GOT3 (cell line): ENCODE measurements around the gene AGL.
"Not testable (repeated sequence)": the region's sequence is repeated elsewhere in the genome, so short reads cannot be mapped to it uniquely, and the experiment has no call there.

Source experiments
- DNase-seq: peaks from one replicate; lab custom pipeline; 2025; ENCODE audit warnings: mixed read lengths; lab: John Stamatoyannopoulos, UW

The AGL gene

GRCh38 chr1:99943223-99943794, 93.1 kb downstream of the AGL start:
- DNase-seq: no peak

- DNase-seq: no peak
These were observed 94.0 kb downstream of the AGL start for GRCh38 chr1:99944192-99944591.

DNA sequence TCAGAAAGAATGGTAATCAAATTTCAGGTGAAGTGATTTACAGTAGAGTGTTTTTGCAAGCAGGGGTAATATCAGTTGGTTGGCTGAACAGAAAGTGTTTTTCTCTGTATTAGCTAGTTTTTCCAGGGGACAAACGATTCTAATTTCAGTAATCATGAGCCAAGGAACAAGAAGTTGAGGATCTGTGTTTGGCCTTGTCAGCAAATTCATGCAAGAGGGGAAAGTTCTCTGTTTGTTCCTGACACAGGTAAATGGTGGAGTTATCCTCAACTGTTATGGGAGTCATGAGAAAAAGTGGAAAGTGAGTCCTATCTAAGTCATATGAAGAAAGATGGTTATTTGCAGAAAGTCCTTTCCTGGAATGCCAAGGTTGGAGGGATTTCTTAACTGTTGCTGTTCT, 95.0 kb downstream of the AGL start:
- DNase-seq: no peak

DNA sequence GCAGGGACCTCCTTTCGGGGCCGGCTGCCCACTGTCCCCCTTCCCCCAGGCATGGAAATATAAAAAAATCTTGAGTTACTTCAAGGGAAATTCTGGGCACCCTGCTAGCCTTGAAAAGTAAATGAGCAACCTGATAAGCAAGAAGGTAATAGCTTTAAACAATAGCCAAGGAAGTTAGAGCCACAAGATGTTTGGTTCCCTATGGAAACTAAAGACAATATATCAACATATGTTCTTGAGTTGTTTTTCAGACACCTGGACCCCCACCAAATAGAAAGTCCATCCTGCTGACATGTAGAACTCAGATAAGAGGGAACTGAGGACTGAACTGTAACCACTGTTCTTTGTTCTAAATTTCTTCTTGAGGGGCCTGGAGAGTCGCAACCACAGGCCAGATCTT, 100.3 kb downstream of the AGL start:
- no peak for DNase-seq

- no peak for DNase-seq
These were observed 102.4 kb downstream of the AGL start for GRCh38 chr1:99952522-99952921.

- no peak for DNase-seq
These were observed 105.2 kb downstream of the AGL start for GRCh38 chr1:99955375-99955774.

DNA sequence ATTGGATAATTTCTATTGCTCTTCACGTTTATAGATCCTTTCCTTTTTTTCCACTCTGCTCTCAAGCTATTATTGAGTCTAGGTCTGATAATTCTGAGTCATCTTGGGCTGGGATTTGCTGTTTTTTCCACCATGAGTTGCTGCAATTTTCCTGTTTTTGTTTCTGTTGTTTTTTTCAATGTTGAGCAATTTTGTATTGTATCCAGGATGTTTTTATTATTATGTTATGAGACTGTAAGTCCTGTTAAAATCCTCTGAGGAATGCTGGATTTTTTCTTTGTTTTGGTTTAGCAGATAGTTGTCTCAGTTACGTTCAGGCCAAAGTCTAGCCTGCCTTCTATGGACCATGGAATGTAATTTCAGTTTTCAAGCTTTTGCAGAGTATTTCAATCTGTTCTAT, 106.6 kb downstream of the AGL start:
- no peak for DNase-seq

DNA sequence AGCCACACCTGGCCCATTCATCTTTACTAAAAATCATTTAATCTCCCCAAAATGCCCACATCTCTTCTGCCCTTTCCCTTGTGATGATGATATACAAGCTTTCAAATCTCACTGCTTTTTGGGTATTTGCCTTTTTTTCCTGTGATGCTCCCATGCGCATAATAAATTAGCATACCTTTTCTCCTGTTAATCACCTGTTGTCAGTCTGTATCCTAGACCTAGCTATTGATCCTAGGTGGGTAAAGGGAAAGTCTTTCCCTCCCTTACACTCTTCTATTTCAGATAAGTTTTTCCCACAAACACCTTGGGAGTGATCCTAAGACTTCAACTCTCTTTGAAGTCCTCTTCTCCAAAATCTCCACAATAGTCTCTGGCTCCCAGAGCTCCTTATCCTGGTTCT, 107.7 kb downstream of the AGL start:
- DNase-seq: no peak

- DNase-seq: not testable (repeated sequence)
These were observed 109.1 kb downstream of the AGL start for GRCh38 chr1:99959189-99959705.

- DNase-seq: not testable (repeated sequence)
These were observed 110.1 kb downstream of the AGL start for GRCh38 chr1:99960260-99960659.

- DNase-seq: no peak
These were observed 113.1 kb downstream of the AGL start for GRCh38 chr1:99963041-99963795.

DNA sequence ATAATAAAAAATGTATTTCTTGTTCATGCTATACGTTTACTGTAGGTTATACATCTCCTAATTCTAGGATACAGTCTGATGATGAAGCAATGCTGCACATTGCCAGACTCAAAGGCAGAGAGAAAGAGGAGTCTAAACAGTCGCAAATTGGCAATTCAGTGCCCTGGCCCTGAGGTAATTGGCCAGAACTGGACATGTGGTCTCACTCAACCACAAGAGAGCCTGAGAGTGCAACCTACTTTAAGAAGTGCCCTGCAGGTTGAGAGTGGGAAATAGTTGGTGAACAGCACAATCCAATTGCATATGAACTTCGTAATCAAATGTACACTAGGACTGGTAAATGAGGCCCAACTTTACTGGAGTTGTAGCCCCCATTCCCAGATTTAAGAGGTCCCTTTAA, 114.6 kb downstream of the AGL start:
- no peak for DNase-seq

GRCh38 chr1:99965646-99966375, 115.7 kb downstream of the AGL start:
- no peak for DNase-seq

DNA sequence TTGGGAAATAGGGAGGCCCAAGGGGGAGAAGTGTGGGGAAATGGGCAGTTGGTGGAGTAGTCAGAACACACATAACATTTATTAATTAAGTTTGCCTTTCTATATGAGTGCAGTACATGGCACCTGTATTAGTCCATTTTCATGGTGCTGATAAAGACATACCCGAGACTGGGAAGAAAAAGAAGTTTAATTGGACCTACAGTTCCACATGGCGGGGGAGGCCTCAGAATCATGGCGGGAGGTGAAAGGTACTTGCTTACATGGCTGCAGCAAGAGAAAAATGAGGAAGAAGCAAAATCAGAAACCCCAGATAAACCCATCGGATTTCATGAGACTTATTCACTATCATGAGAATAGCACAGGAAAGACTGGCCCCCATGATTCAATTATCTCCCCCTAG, 118.1 kb downstream of the AGL start:
- no peak for DNase-seq

- DNase-seq: no peak
These were observed 119.1 kb downstream of the AGL start for GRCh38 chr1:99969260-99969728.

- DNase-seq: peak; percentile 7
These were observed 119.8 kb downstream of the AGL start, which contains the start of gene SLC35A3 for GRCh38 chr1:99969729-99970621. TSS of gene SLC35A3 (plus strand) at chr1:99969996. CDS start at chr1:99993555, 23,559 bp downstream.

DNA sequence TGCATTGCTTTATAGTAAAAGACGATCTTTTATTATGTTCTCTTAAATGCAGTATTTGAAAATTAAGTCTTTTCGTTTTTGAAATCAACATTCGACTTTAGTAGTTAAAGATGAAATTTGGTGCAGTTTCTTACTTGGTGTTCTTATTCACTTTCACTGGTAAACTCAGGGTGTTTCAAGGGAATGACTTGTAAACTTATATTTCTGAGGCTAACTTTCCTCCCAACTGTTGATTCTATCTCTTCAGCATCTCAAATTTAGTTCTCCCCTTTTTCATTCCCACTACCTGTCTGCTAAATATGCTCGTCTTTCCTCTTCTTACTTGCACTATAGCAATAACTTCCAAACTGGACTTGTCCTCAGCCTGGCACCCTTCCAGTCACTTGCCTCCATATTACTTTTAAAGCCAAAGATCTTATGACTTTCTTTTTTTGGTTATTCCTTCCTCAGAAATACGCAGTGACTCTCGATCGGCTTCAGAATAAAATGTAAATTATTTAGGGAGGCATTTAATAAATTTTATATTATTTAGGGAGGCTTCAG, 120.6 kb downstream of the AGL start:
- DNase-seq: no peak

DNA sequence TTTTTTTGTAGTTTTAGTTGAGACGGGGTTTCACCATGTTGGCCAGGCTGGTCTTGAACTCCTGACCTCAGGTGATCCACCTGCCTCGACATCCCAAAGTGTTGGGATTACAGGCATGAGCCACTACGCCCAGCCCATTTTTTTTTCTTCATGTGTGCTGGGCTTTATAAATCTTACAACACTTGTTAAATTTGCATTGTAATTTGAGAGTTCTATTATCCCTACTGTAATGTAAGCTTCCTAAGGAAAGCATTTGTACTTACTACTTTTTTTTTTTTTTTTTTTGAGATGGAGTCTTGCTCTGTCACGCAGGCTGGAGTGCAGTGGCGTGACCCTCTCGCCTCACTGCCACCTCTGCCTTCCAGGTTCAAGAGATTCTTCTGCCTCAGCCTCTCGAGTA, 121.9 kb downstream of the AGL start:
- DNase-seq: not testable (repeated sequence)
